Gastroesophageal sphincter (tissue), 3 donors: ENCODE measurements around the gene GALNTL6.

Source experiments
- CTCF ChIP-seq, 4 experiments: fragments of 200-600 bp in 2 of 4; fragments of 450-650 bp in 2 of 4; sonication (generic) in 1 of 4; IDR thresholded peaks; one replicate each; pipeline ENCODE4 v1.5.1; 2017 to 2019; ENCODE audit warnings: antibody characterized with exemption in 4 of 4, mild to moderate bottlenecking in 2 of 4, moderate library complexity in 2 of 4
- EP300 ChIP-seq: sonication (generic); formaldehyde crosslinking; IDR thresholded peaks from one replicate; pipeline ENCODE4 v1.6.1; 2017; ENCODE audit warnings: antibody characterized with exemption, mild to moderate bottlenecking
- POLR2A ChIP-seq, 2 donors: fragments of 450-650 bp; IDR thresholded peaks; one replicate each; pipeline ENCODE4 v1.6.1; 2017; ENCODE audit warnings: antibody characterized with exemption in 2 of 2, mild to moderate bottlenecking in 2 of 2, moderate library complexity in 1 of 2
- POLR2AphosphoS5 ChIP-seq: sonication (generic); formaldehyde crosslinking; IDR thresholded peaks from one replicate; pipeline ENCODE4 v1.6.1; 2017; ENCODE audit warnings: antibody characterized with exemption

DNA sequence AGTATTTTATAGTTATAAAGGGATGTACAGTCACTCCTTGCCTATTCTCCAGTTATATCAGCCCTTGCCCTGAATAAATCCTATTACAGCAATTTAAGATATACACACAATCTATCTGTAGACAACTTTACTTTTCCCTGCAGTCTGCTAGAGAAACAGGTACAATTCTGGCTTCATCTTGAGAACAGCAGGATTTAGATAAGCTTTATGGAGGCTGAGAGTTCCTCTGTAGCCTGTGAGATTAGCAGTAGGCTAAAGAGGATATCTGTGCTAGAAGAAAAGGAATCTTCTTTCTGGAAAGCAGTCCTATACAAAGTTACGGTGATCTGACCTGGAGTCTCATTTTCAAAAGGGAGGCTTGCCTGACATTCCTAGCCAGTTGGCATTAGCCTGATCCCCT, 290.3 kb downstream of the GALNTL6 start:
- TF ChIP-seq CTCF (IDR thresholded peaks at IDR 0.05) (no peak), POLR2A (IDR thresholded peaks at IDR 0.05) (no peak), EP300 (no peak), POLR2AphosphoS5 (no peak)
